CD4-positive, CD25-positive, alpha-beta regulatory T cell (primary cell): ENCODE results near the gene LCORL. TPM values are rescaled to one million over a fixed set of nuclear protein-coding genes. Genes with fewer than 3 reads are reported as not detected.

Experiments
- ATAC-seq, 2 donors: fragments of 150-1000 bp; cut with Tn5 transposase; one replicate each; pipeline ENCODE4 v1.10.0; 2021; ENCODE audit warnings: low read depth in 2 of 2, moderate number of reproducible peaks in 2 of 2, moderate library complexity in 1 of 2
- DNase-seq, 3 donors: peaks; one replicate each; pipeline versions ENCODE4 v3.0.0 to v3.0.0-alpha.2; 2012 to 2022; ENCODE audit warnings: mixed read lengths in 1 of 3
- H3K27ac ChIP-seq: one replicate; pipeline ENCODE4 v1.7.0; 2013; ENCODE audit warnings: mild to moderate bottlenecking, low read length; ENCODE audit not compliant: insufficient read depth, poor library complexity, severe bottlenecking
- H3K27me3 ChIP-seq: one replicate; pipeline ENCODE4 v1.7.0; 2013; ENCODE audit warnings: low read length; ENCODE audit not compliant: control insufficient read depth, insufficient read depth
- H3K36me3 ChIP-seq: one replicate; pipeline ENCODE4 v1.7.0; 2013; ENCODE audit warnings: mild to moderate bottlenecking, low read length, moderate library complexity; ENCODE audit not compliant: control insufficient read depth, insufficient read depth
- H3K4me1 ChIP-seq: 2 replicates; pipeline ENCODE4 v1.7.0; 2013; ENCODE audit warnings: mild to moderate bottlenecking, low read length; ENCODE audit not compliant: insufficient read depth, control insufficient read depth, poor library complexity, severe bottlenecking
- H3K4me3 ChIP-seq: one replicate; pipeline ENCODE4 v1.7.0; 2013; ENCODE audit warnings: low read depth, mild to moderate bottlenecking, low read length, moderate library complexity
- H3K9me3 ChIP-seq, 2 experiments: 1 replicate in 1 of 2; 2 replicates in 1 of 2; pipeline ENCODE4 v1.7.0; 2013; ENCODE audit warnings: low read length in 2 of 2, mild to moderate bottlenecking in 1 of 2, moderate library complexity in 1 of 2; ENCODE audit not compliant: control insufficient read depth in 2 of 2
- H3K27ac Mint-ChIP-seq, 3 donors: one replicate each; pipeline ENCODE4 v1.8.0; 2020 to 2022; ENCODE audit warnings: mild to moderate bottlenecking in 3 of 3, mixed read lengths in 3 of 3, moderate library complexity in 2 of 3
- H3K27me3 Mint-ChIP-seq: one replicate; pipeline ENCODE4 v1.8.0; 2022; ENCODE audit warnings: mild to moderate bottlenecking, mixed read lengths
- H3K36me3 Mint-ChIP-seq: one replicate; pipeline ENCODE4 v1.8.0; 2020; ENCODE audit warnings: mixed read lengths
- H3K4me1 Mint-ChIP-seq, 4 donors: one replicate each; pipeline ENCODE4 v1.8.0; 2020 to 2022; ENCODE audit warnings: mixed read lengths in 4 of 4, mild to moderate bottlenecking in 1 of 4
- H3K4me3 Mint-ChIP-seq, 4 donors: one replicate each; pipeline ENCODE4 v1.8.0; 2020 to 2022; ENCODE audit warnings: mild to moderate bottlenecking in 4 of 4, mixed read lengths in 4 of 4, moderate library complexity in 3 of 4
- H3K9me3 Mint-ChIP-seq, 7 donors: one replicate each; pipeline ENCODE4 v1.8.0; 2020 to 2022; ENCODE audit warnings: mixed read lengths in 7 of 7, mild to moderate bottlenecking in 3 of 7, moderate library complexity in 2 of 7
- polyA plus RNA-seq, 4 donors: library from polyadenylated mRNA; unstranded; fragments of 300-500 nt; fragmentation: Illumina TruSeq; gene quantifications; one replicate each; pipeline ENCODE4 v1.2.3, GENCODE V29; 2021
- total RNA-seq: library from RNA; stranded (reverse); gene quantifications from one replicate; pipeline ENCODE4 v1.2.3, GENCODE V29; 2022

LCORL gene
- total and polyA plus RNA-seq, 5 donors from 2014 or later = 7.0 to 15.6 (median 11.3) TPM

DNA sequence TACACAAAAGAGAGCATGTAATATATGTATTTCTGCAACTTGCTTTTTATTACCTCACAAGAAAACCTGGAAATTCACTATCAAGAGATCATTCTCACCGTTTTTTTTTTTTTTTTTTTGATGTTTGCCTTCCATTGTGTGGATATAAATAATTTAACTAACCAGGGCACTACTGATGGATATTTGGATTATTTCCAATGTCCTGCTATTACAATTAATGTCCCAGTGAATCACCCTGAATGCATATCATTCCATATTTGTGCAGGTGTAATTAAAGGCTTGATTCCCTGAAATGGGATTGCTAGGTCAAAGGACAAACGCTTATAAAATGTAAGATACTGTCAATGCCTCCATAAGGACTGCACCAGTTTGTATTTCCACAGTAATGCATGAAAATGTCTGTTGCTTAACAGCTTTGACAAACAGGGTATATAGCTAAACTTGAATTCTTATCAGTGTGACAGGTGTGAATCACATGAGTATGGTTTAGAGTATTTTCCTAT is 123.0 kb downstream of the LCORL start:
- Mint-ChIP-seq H3K36me3 (peaks cover 30% of the 10 kb centered on the region), H3K4me1 (peaks cover 0 to 13% (median under 1%) of the 10 kb centered on the region in 4 donors), H3K27me3 (no peaks in the 10 kb centered on the region), H3K27ac (no peak overlapping the region), H3K4me3 (no peak overlapping the region), H3K9me3 (peaks cover 0 to 3% (median 0%) of the 10 kb centered on the region in 7 donors)
- H3K27me3 ChIP-seq = no peaks in the 10 kb centered on the region
- H3K36me3 ChIP-seq = no peaks in the 10 kb centered on the region
- H3K9me3 ChIP-seq = no peaks in the 10 kb centered on the region
- no peaks in the 10 kb centered on the region for H3K4me1 ChIP-seq
- no peak overlapping the region for H3K4me3 ChIP-seq
- DNase-seq (no peak), ATAC-seq (no peak)
- H3K27ac ChIP-seq = no peak overlapping the region

GRCh38 chr4:17895481-17895880 is 126.1 kb downstream of the LCORL start:
- H3K9me3 ChIP-seq = no peaks in the 10 kb centered on the region
- H3K27me3 ChIP-seq = no peaks in the 10 kb centered on the region
- DNase-seq = no peak
- no peaks in the 10 kb centered on the region for H3K27me3 Mint-ChIP-seq
- ATAC-seq = no peak
- peaks cover 0 to 5% (median under 1%) of the 10 kb centered on the region in 4 donors for H3K4me1 Mint-ChIP-seq
- H3K36me3 Mint-ChIP-seq = peaks cover 21% of the 10 kb centered on the region
- H3K4me3 ChIP-seq = no peak overlapping the region
- no peaks in the 10 kb centered on the region for H3K36me3 ChIP-seq
- H3K9me3 Mint-ChIP-seq = peaks cover 0 to 3% (median 0%) of the 10 kb centered on the region in 7 donors
- no peak overlapping the region for H3K4me3 Mint-ChIP-seq
- no peak overlapping the region for H3K27ac ChIP-seq
- H3K27ac Mint-ChIP-seq = peak overlapping the region in 1 of 3 donors; percentile 62
- H3K4me1 ChIP-seq = no peaks in the 10 kb centered on the region

GRCh38 chr4:17894421-17894820 is 127.1 kb downstream of the LCORL start:
- no peak overlapping the region for H3K4me3 ChIP-seq
- no peak for DNase-seq
- peaks cover 0 to 5% (median under 1%) of the 10 kb centered on the region in 4 donors for H3K4me1 Mint-ChIP-seq
- no peak overlapping the region for H3K4me3 Mint-ChIP-seq
- no peaks in the 10 kb centered on the region for H3K9me3 ChIP-seq
- no peaks in the 10 kb centered on the region for H3K27me3 ChIP-seq
- peaks cover 17% of the 10 kb centered on the region for H3K36me3 Mint-ChIP-seq
- no peak overlapping the region for H3K27ac Mint-ChIP-seq
- ATAC-seq = no peak
- H3K4me1 ChIP-seq = no peaks in the 10 kb centered on the region
- H3K27me3 Mint-ChIP-seq = no peaks in the 10 kb centered on the region
- H3K36me3 ChIP-seq = no peaks in the 10 kb centered on the region
- peaks cover 0 to 3% (median 0%) of the 10 kb centered on the region in 7 donors for H3K9me3 Mint-ChIP-seq
- H3K27ac ChIP-seq = no peak overlapping the region

DNA sequence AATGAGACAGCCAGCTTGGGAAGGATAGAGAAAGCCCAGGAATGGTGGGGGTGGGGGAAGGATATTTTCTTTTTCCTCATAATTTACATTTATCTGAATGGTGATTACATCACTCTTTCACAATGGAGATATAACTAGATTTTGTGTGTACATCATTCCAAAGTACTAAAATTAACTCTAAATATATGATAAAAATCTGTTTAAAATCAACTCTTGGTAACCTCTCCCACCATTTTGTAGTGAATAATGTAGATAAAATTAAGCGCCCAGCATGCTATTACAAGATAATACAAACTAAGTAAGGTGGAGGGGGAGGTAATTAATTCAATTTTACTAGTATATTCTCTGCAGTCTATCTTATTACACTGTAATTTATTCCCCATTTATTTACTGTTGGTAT is 131.9 kb downstream of the LCORL start:
- DNase-seq (no peak), ATAC-seq (no peak)
- Histone ChIP-seq H3K27ac (no peak overlapping the region), H3K4me3 (no peak overlapping the region), H3K9me3 (no peaks in the 10 kb centered on the region), H3K36me3 (no peaks in the 10 kb centered on the region), H3K27me3 (no peaks in the 10 kb centered on the region), H3K4me1 (no peaks in the 10 kb centered on the region)
- H3K27ac Mint-ChIP-seq = no peak overlapping the region
- H3K27me3 Mint-ChIP-seq = no peaks in the 10 kb centered on the region
- H3K4me1 Mint-ChIP-seq = no peaks in the 10 kb centered on the region
- no peak overlapping the region for H3K4me3 Mint-ChIP-seq
- H3K36me3 Mint-ChIP-seq = peaks cover 1% of the 10 kb centered on the region
- no peaks in the 10 kb centered on the region for H3K9me3 Mint-ChIP-seq

- no peak for ATAC-seq
- peaks cover 0 to 1% (median 0%) of the 10 kb centered on the region in 7 donors for H3K9me3 Mint-ChIP-seq
- no peaks in the 10 kb centered on the region for H3K9me3 ChIP-seq
- no peak overlapping the region for H3K4me3 Mint-ChIP-seq
- no peaks in the 10 kb centered on the region for H3K4me1 Mint-ChIP-seq
- H3K27me3 Mint-ChIP-seq = no peaks in the 10 kb centered on the region
- no peaks in the 10 kb centered on the region for H3K4me1 ChIP-seq
- no peak overlapping the region for H3K4me3 ChIP-seq
- peaks cover 13% of the 10 kb centered on the region for H3K36me3 Mint-ChIP-seq
- no peaks in the 10 kb centered on the region for H3K27me3 ChIP-seq
- H3K36me3 ChIP-seq = peaks cover 2% of the 10 kb centered on the region
- no peak overlapping the region for H3K27ac Mint-ChIP-seq
- no peak overlapping the region for H3K27ac ChIP-seq
- DNase-seq = no peak
Observed at GRCh38 chr4:17884511-17884910, 137.0 kb downstream of the LCORL start.

DNA sequence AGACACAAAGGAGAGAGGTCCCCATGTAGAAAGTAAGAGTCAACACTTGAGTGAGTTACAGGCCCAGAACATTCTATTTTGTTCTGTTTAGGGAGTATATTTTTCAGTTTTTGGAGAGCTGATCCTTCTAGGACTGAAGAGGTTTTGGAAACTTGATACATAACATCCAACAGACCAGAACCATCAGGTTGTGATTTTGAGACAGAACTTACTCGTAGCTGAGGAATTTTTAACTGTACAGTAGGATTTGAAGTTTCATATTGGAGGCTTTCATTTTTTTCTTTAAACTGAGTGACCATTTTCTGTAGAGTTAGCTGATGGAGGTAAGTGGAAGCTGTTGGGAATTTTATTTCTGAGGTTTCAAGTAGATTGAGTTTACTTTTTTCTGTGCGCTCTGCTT is 137.5 kb downstream of the LCORL start:
- Histone ChIP-seq H3K9me3 (no peaks in the 10 kb centered on the region), H3K27me3 (no peaks in the 10 kb centered on the region), H3K4me3 (no peak overlapping the region), H3K27ac (no peak overlapping the region), H3K36me3 (peaks cover 2% of the 10 kb centered on the region), H3K4me1 (no peaks in the 10 kb centered on the region)
- Mint-ChIP-seq H3K36me3 (peaks cover 13% of the 10 kb centered on the region), H3K9me3 (peaks cover 0 to 1% (median 0%) of the 10 kb centered on the region in 7 donors), H3K27me3 (no peaks in the 10 kb centered on the region), H3K4me3 (no peak overlapping the region), H3K27ac (no peak overlapping the region), H3K4me1 (no peaks in the 10 kb centered on the region)
- ATAC-seq (no peak), DNase-seq (no peak)

GRCh38 chr4:17877661-17878060 is 143.9 kb downstream of the LCORL start:
- Histone ChIP-seq H3K4me3 (no peak overlapping the region), H3K9me3 (no peaks in the 10 kb centered on the region), H3K36me3 (no peaks in the 10 kb centered on the region), H3K4me1 (no peaks in the 10 kb centered on the region), H3K27me3 (no peaks in the 10 kb centered on the region), H3K27ac (no peak overlapping the region)
- no peak overlapping the region for H3K27ac Mint-ChIP-seq
- DNase-seq (no peak), ATAC-seq (no peak)
- peaks cover 10% of the 10 kb centered on the region for H3K36me3 Mint-ChIP-seq
- peaks cover 0 to 7% (median 1%) of the 10 kb centered on the region in 7 donors for H3K9me3 Mint-ChIP-seq
- H3K4me1 Mint-ChIP-seq = no peaks in the 10 kb centered on the region
- no peak overlapping the region for H3K4me3 Mint-ChIP-seq
- no peaks in the 10 kb centered on the region for H3K27me3 Mint-ChIP-seq

DNA sequence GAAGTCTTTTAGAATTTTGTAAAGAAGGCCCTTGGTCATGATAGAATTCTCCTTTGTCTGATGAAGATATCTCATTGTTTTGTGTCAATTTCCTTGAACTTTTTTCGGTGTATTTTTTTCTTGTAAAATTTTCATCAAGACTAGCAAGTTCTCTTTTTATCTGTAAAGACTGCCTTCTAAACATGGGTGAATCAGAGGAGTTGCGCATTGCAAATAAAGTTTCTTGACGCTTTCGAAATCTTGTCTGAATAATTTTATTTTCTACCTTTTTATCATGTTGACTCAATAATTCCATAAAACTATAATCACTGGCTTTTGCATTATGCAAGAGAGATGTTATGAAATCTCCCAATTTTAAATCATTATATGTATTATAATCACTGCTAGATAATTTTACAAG is 144.6 kb downstream of the LCORL start:
- no peaks in the 10 kb centered on the region for H3K36me3 ChIP-seq
- no peak overlapping the region for H3K4me3 Mint-ChIP-seq
- H3K27ac Mint-ChIP-seq = no peak overlapping the region
- H3K4me3 ChIP-seq = no peak overlapping the region
- ATAC-seq = no peak
- H3K4me1 ChIP-seq = no peaks in the 10 kb centered on the region
- no peak for DNase-seq
- no peaks in the 10 kb centered on the region for H3K9me3 ChIP-seq
- no peak overlapping the region for H3K27ac ChIP-seq
- H3K27me3 Mint-ChIP-seq = no peaks in the 10 kb centered on the region
- peaks cover 0 to 7% (median 1%) of the 10 kb centered on the region in 7 donors for H3K9me3 Mint-ChIP-seq
- no peaks in the 10 kb centered on the region for H3K4me1 Mint-ChIP-seq
- peaks cover 10% of the 10 kb centered on the region for H3K36me3 Mint-ChIP-seq
- H3K27me3 ChIP-seq = no peaks in the 10 kb centered on the region
